Transverse colon (tissue), 3 donors: Measurements from ENCODE around the gene SGPP2.

Experiments
- CTCF ChIP-seq, 5 experiments: fragments of 200-600 bp in 3 of 5; fragments of 450-650 bp in 2 of 5; sonication (generic) in 3 of 5; IDR thresholded peaks; 1 replicate in 2 of 5; 2 replicates in 3 of 5; pipeline ENCODE4 v1.5.1; 2016 to 2017; ENCODE audit warnings: antibody characterized with exemption in 5 of 5, inconsistent platforms in 3 of 5, mild to moderate bottlenecking in 2 of 5, moderate library complexity in 1 of 5
- POLR2A ChIP-seq: fragments of 450-650 bp; IDR thresholded peaks from one replicate; pipeline ENCODE4 v1.6.1; 2016; ENCODE audit warnings: antibody characterized with exemption, mild to moderate bottlenecking, moderate library complexity

GRCh38 chr2:222582928-222583327 lies 158.6 kb downstream of the SGPP2 start:
- TF ChIP-seq CTCF (IDR thresholded peaks at IDR 0.05) (peak in 1 of 5 experiments; percentile 8), POLR2A (no peak)
